H1 (cell line): ENCODE results near the gene PPP1CB. TPM values are rescaled to one million over a fixed set of nuclear protein-coding genes. Genes with fewer than 3 reads are reported as not detected.

Experiments used
- CTCF ChIA-PET: fragments of 300-600 bp; sonication (Branson Sonifier 250); formaldehyde crosslinking; loops from one replicate; lab custom pipeline; 2021; ENCODE audit not compliant: partially characterized antibody; lab: Charles Lee
- POLR2A ChIA-PET: fragments of 300-600 bp; sonication (Branson Sonifier 250); formaldehyde crosslinking; loops from one replicate; lab custom pipeline; 2021; ENCODE audit warnings: inconsistent platforms; ENCODE audit not compliant: partially characterized antibody; lab: Charles Lee
- DNase-seq, 2 experiments: peaks; one replicate each; pipeline versions ENCODE4 v3.0.0 to v3.0.0-alpha.2; 2010 to 2022; ENCODE audit warnings: low spot score in 2 of 2, low read depth in 1 of 2, mixed read lengths in 1 of 2
- FAIRE-seq: peaks from 2 replicates; lab custom pipeline; 2011; peaks lifted over from hg19 to GRCh38; lab: Jason Lieb, UNC
- H2AFZ ChIP-seq: 2 replicates; pipeline ENCODE4 v1.8.1; 2012; ENCODE audit warnings: low read length, inconsistent platforms
- H2AK5ac ChIP-seq: 2 replicates; pipeline ENCODE4 v1.6.1; 2013; ENCODE audit warnings: low read depth, low read length
- H2BK120ac ChIP-seq: replicated peaks from 2 replicates; pipeline ENCODE3; 2013; ENCODE audit warnings: low read depth, low read length, inconsistent platforms
- H2BK12ac ChIP-seq: 2 replicates; pipeline ENCODE4 v1.6.1; 2013; ENCODE audit warnings: low read depth, low read length
- H2BK15ac ChIP-seq: 2 replicates; pipeline ENCODE4 v1.6.1; 2013; ENCODE audit warnings: low read length
- H2BK20ac ChIP-seq: 2 replicates; pipeline ENCODE4 v1.6.1; 2013; ENCODE audit warnings: low read length
- H2BK5ac ChIP-seq: 2 replicates; pipeline ENCODE4 v1.6.1; 2013; ENCODE audit warnings: low read depth, low read length
- H3K14ac ChIP-seq: 2 replicates; pipeline ENCODE4 v1.6.1; 2013; ENCODE audit warnings: inconsistent platforms; ENCODE audit not compliant: insufficient read length
- H3K18ac ChIP-seq: 2 replicates; pipeline ENCODE4 v1.6.1; 2013; ENCODE audit warnings: low read length; ENCODE audit errors: extremely low read depth
- H3K23ac ChIP-seq: 2 replicates; pipeline ENCODE4 v1.6.1; 2013; ENCODE audit warnings: inconsistent platforms; ENCODE audit not compliant: insufficient read length
- H3K23me2 ChIP-seq: 2 replicates; pipeline ENCODE4 v1.6.1; 2013; ENCODE audit warnings: low read depth, low read length
- H3K27ac ChIP-seq: 2 replicates; pipeline ENCODE4 v1.6.1; 2011; ENCODE audit warnings: low read depth, low read length, inconsistent platforms
- H3K27me3 ChIP-seq, 4 experiments: replicated peaks in 1 of 4; 1 replicate in 1 of 4; 2 replicates in 3 of 4; pipeline versions ENCODE4 v1.6.1 to v1.8.1; 2011 to 2013; ENCODE audit warnings: low read length in 3 of 4, mild to moderate bottlenecking in 3 of 4, inconsistent platforms in 2 of 4, mixed read lengths in 2 of 4, moderate library complexity in 1 of 4; ENCODE audit not compliant: control insufficient read depth in 3 of 4, insufficient read depth in 3 of 4; ENCODE audit errors: extremely low read depth in 1 of 4
- H3K36me3 ChIP-seq, 4 experiments: 2 replicates each; pipeline versions ENCODE4 v1.6.1 to v1.8.1; 2011 to 2013; ENCODE audit warnings: mild to moderate bottlenecking in 4 of 4, low read length in 3 of 4, moderate library complexity in 2 of 4, control low read depth in 1 of 4, inconsistent platforms in 1 of 4; ENCODE audit not compliant: insufficient read depth in 4 of 4, control insufficient read depth in 2 of 4
- H3K4ac ChIP-seq: replicated peaks from 2 replicates; pipeline ENCODE3; 2013; ENCODE audit warnings: low read length, low read depth, mixed read lengths, inconsistent platforms; ENCODE audit not compliant: insufficient read length
- H3K4me1 ChIP-seq, 4 experiments: replicated peaks in 1 of 4; 1 replicate in 1 of 4; 2 replicates in 3 of 4; pipeline versions ENCODE4 v1.6.1 to v1.8.1; 2011 to 2013; ENCODE audit warnings: low read length in 3 of 4, inconsistent platforms in 2 of 4, mixed read lengths in 1 of 4; ENCODE audit not compliant: insufficient read depth in 4 of 4, control insufficient read depth in 3 of 4
- H3K4me2 ChIP-seq, 2 experiments: 2 replicates each; pipeline versions ENCODE4 v1.6.1 to v1.8.1; 2011 to 2013; ENCODE audit warnings: low read depth in 2 of 2, low read length in 2 of 2, control low read depth in 1 of 2, inconsistent platforms in 1 of 2, mild to moderate bottlenecking in 1 of 2; ENCODE audit not compliant: insufficient read depth in 1 of 2
- H3K4me3 ChIP-seq, 4 experiments: fragments of 200-600, 300-600 bp in 1 of 4; sonication (generic), shearing (Covaris generic), sonication (Bioruptor Twin) in 1 of 4; 2 replicates each; pipeline versions ENCODE4 v1.5.1 to v1.8.1; 2011 to 2016; ENCODE audit warnings: low read length in 4 of 4, low read depth in 3 of 4, control low read depth in 2 of 4, inconsistent platforms in 2 of 4, mild to moderate bottlenecking in 2 of 4, mixed read lengths in 1 of 4, moderate library complexity in 1 of 4; ENCODE audit not compliant: insufficient read depth in 2 of 4; ENCODE audit errors: extremely low read depth in 1 of 4
- H3K56ac ChIP-seq: replicated peaks from 2 replicates; pipeline ENCODE3; 2013; ENCODE audit warnings: low read depth, mild to moderate bottlenecking, mixed read lengths, low read length, inconsistent platforms; ENCODE audit not compliant: insufficient read length
- H3K79me1 ChIP-seq: 2 replicates; pipeline ENCODE4 v1.6.1; 2013; ENCODE audit warnings: low read depth, low read length, control low read depth
- H3K79me2 ChIP-seq, 2 experiments: 2 replicates each; pipeline versions ENCODE4 v1.6.1 to v1.8.1; 2012 to 2013; ENCODE audit warnings: low read length in 2 of 2, mild to moderate bottlenecking in 2 of 2, inconsistent platforms in 1 of 2; ENCODE audit not compliant: insufficient read depth in 2 of 2, control insufficient read depth in 1 of 2
- H3K9ac ChIP-seq, 4 experiments: replicated peaks in 1 of 4; 1 replicate in 1 of 4; 2 replicates in 3 of 4; pipeline versions ENCODE4 v1.6.1 to v1.8.1; 2011 to 2013; ENCODE audit warnings: low read depth in 3 of 4, low read length in 3 of 4, control low read depth in 2 of 4, mild to moderate bottlenecking in 2 of 4, moderate library complexity in 2 of 4, inconsistent platforms in 1 of 4; ENCODE audit errors: extremely low read depth in 1 of 4
- H3K9me3 ChIP-seq, 2 experiments: 2 replicates each; pipeline versions ENCODE4 v1.6.1 to v1.8.1; 2012 to 2013; ENCODE audit warnings: mild to moderate bottlenecking in 2 of 2, moderate library complexity in 2 of 2, control low read depth in 1 of 2, inconsistent platforms in 1 of 2, low read depth in 1 of 2, low read length in 1 of 2, mixed read lengths in 1 of 2; ENCODE audit not compliant: insufficient read depth in 2 of 2
- H4K20me1 ChIP-seq, 2 experiments: replicated peaks in 1 of 2; 2 replicates each; pipeline versions ENCODE3 to v1.8.1; 2011 to 2013; ENCODE audit warnings: inconsistent platforms in 2 of 2, low read length in 2 of 2, mild to moderate bottlenecking in 1 of 2; ENCODE audit not compliant: insufficient read depth in 2 of 2, control insufficient read depth in 1 of 2
- H4K5ac ChIP-seq: 2 replicates; pipeline ENCODE4 v1.6.1; 2013; ENCODE audit warnings: low read length, low read depth, mixed read lengths, inconsistent platforms; ENCODE audit not compliant: insufficient read length
- H4K8ac ChIP-seq: 2 replicates; pipeline ENCODE4 v1.8.0; 2013; ENCODE audit warnings: mild to moderate bottlenecking, moderate library complexity, low read length, inconsistent platforms; ENCODE audit not compliant: insufficient read depth; ENCODE audit errors: extremely low read depth
- H4K91ac ChIP-seq: replicated peaks from 2 replicates; pipeline ENCODE3; 2013; ENCODE audit warnings: low read length, mixed read lengths, inconsistent platforms; ENCODE audit not compliant: insufficient read length
- CHD2 ChIP-seq: IDR thresholded peaks from 2 replicates; pipeline ENCODE4 v1.6.1; 2012; ENCODE audit warnings: low read length, improper control_type of control experiment
- FOSL1 ChIP-seq: IDR thresholded peaks from 2 replicates; pipeline ENCODE4 v1.6.1; 2011; ENCODE audit warnings: mild to moderate bottlenecking, low read depth, low read length, moderate library complexity; ENCODE audit not compliant: insufficient read depth
- KDM5A ChIP-seq: fragments of 200-600 bp; IDR thresholded peaks from 2 replicates; pipeline ENCODE4 v1.7.1; 2012; ENCODE audit warnings: mild to moderate bottlenecking, low read length, inconsistent platforms, mixed read lengths
- POLR2A ChIP-seq, 2 experiments: IDR thresholded peaks; 1 replicate in 1 of 2; 2 replicates in 1 of 2; pipeline ENCODE4 v1.6.1; 2011; ENCODE audit warnings: low read depth in 2 of 2, low read length in 2 of 2, mild to moderate bottlenecking in 2 of 2; ENCODE audit errors: control extremely low read depth in 1 of 2
- SP1 ChIP-seq: IDR thresholded peaks from 2 replicates; pipeline ENCODE4 v1.6.1; 2011; ENCODE audit warnings: low read depth, low read length
- TAF1 ChIP-seq: IDR thresholded peaks from 2 replicates; pipeline ENCODE4 v1.6.1; 2011; ENCODE audit warnings: mild to moderate bottlenecking, low read depth, low read length
- ZNF274 ChIP-seq: IDR thresholded peaks from 2 replicates; pipeline ENCODE4 v1.7.0; 2012; ENCODE audit warnings: low read length, borderline replicate concordance; ENCODE audit errors: extremely low read depth
- polyA plus RNA-seq, 7 experiments: library from polyadenylated mRNA; depleted of rRNA in 3 of 7; stranded (reverse) in 5 of 7; unstranded in 2 of 7; fragments of >200 nt in 5 of 7; fragments of 200-250 nt in 2 of 7; gene quantifications; 1 replicate in 5 of 7; 2 replicates in 1 of 7; 4 replicates in 1 of 7; pipeline versions ENCODE4 v1.2.1 to v1.2.3, GENCODE V29; 2011 to 2013; ENCODE audit warnings: missing spikeins in 2 of 7, mixed read lengths in 2 of 7
- total RNA-seq: library from RNA; stranded (reverse); fragmentation: NEBNext Ultra II Directional; extraction: Animal tissue kit (Norgen Biotek cat#: 25700); gene quantifications from 2 replicates; pipeline ENCODE4 v1.2.1, GENCODE V29; 2021

PPP1CB gene
- total and polyA plus RNA-seq, 2 of the 8 experiments (the other 6 are each of a cell fraction or from before 2014, with no cell fraction given): 30.7 to 158 TPM

- Histone ChIP-seq H3K14ac (no peak overlapping the region), H3K9ac (no peak overlapping the region), H2BK20ac (no peak overlapping the region), H3K18ac (no peak overlapping the region), H2AK5ac (no peak overlapping the region), H2BK15ac (no peak overlapping the region), H3K4ac (no peak overlapping the region), H4K5ac (no peak overlapping the region), H3K27me3 (no peaks in the 10 kb centered on the region), H2BK12ac (no peak overlapping the region), H2BK120ac (no peak overlapping the region), H3K79me2 (no peaks in the 10 kb centered on the region), H3K79me1 (no peaks in the 10 kb centered on the region), H3K23ac (no peak overlapping the region), H2BK5ac (no peak overlapping the region), H3K36me3 (no peaks in the 10 kb centered on the region), H4K8ac (no peak overlapping the region), H4K91ac (no peak overlapping the region), H3K4me1 (no peaks in the 10 kb centered on the region), H4K20me1 (no peaks in the 10 kb centered on the region), H3K9me3 (no peaks in the 10 kb centered on the region), H2AFZ (no peak overlapping the region), H3K4me2 (no peak overlapping the region), H3K23me2 (no peaks in the 10 kb centered on the region), H3K27ac (no peak overlapping the region), H3K4me3 (no peak overlapping the region), H3K56ac (no peak overlapping the region)
- TF ChIP-seq FOSL1: no peak
- TF ChIP-seq CHD2: no peak
- no peak for TF ChIP-seq ZNF274
- TF ChIP-seq KDM5A: no peak
- no peak for TF ChIP-seq SP1
- no peak for TF ChIP-seq POLR2A (IDR thresholded peaks at IDR 0.05; ENCODE audit: control extremely low read depth in 1 of 2, low read depth in 2 of 2, low read length in 2 of 2)
- TF ChIP-seq TAF1: no peak
- POLR2A ChIA-PET: no interaction called here
- CTCF ChIA-PET: interaction anchor here (0.8 to 1.0 kb wide), 2 partner anchors 50 to 134 kb away, joined by 3 to 5 read pairs; no protein-coding TSS in a partner anchor
- no peak for FAIRE-seq
- no peak for DNase-seq
These were observed 70.4 kb downstream of the PPP1CB start for GRCh38 chr2:28822036-28822435.
